IMR-90 (cell line): ENCODE results near the gene GAS6. TPM values are rescaled to one million over a fixed set of nuclear protein-coding genes. Genes with fewer than 3 reads are reported as not detected.

Source experiments
- ATAC-seq: fragments of 200-7000 bp; cut with Tn5 transposase; 2 replicates; pipeline ENCODE4 v1.9.1; 2020; ENCODE audit warnings: low read depth, mild to moderate bottlenecking, moderate library complexity
- BruUV-seq: library from RNA; stranded (reverse); fragments of 400-500 nt; replicated peaks from 2 replicates; lab custom pipeline; 2021; lab: Mats Ljungman, UMichigan
- CTCF ChIA-PET: fragments of 300-600 bp; formaldehyde crosslinking; extraction: SDS; loops from one replicate; lab custom pipeline; 2021; ENCODE audit warnings: antibody characterized with exemption; lab: Yijun Ruan, JAX
- POLR2A ChIA-PET: fragments of 300-600 bp; sonication (Branson Sonifier 250); formaldehyde crosslinking; loops from one replicate; lab custom pipeline; 2022; ENCODE audit warnings: antibody characterized with exemption; ENCODE audit not compliant: unreplicated experiment; lab: Charles Lee
- DNase-seq: peaks from one replicate; pipeline ENCODE4 v3.0.0; 2013
- H2AFZ ChIP-seq: replicated peaks from 2 replicates; pipeline ENCODE3; 2013; ENCODE audit warnings: low read length, mild to moderate bottlenecking; ENCODE audit not compliant: poor library complexity
- H2AK5ac ChIP-seq: 2 replicates; pipeline ENCODE4 v1.6.1; 2013; ENCODE audit warnings: low read depth, low read length, inconsistent platforms
- H2AK9ac ChIP-seq: replicated peaks from 2 replicates; pipeline ENCODE3; 2013; ENCODE audit warnings: mild to moderate bottlenecking, low read depth, low read length, moderate library complexity; ENCODE audit not compliant: poor library complexity
- H2BK120ac ChIP-seq: 2 replicates; pipeline ENCODE4 v1.6.1; 2013; ENCODE audit warnings: low read depth, low read length, inconsistent platforms
- H2BK15ac ChIP-seq: 3 replicates; pipeline ENCODE4 v1.6.1; 2013; ENCODE audit warnings: low read depth, low read length, inconsistent platforms
- H2BK20ac ChIP-seq: 2 replicates; pipeline ENCODE4 v1.6.1; 2013; ENCODE audit warnings: low read depth, mild to moderate bottlenecking, inconsistent platforms, low read length, moderate library complexity
- H2BK5ac ChIP-seq: 2 replicates; pipeline ENCODE4 v1.6.1; 2013; ENCODE audit warnings: mild to moderate bottlenecking, low read depth, low read length, inconsistent platforms; ENCODE audit not compliant: poor library complexity, severe bottlenecking
- H3K14ac ChIP-seq: replicated peaks from 2 replicates; pipeline ENCODE4 v1.6.1; 2013; ENCODE audit warnings: low read depth, low read length, inconsistent platforms
- H3K18ac ChIP-seq: 2 replicates; pipeline ENCODE4 v1.6.1; 2013; ENCODE audit warnings: low read depth, low read length, control low read depth
- H3K23ac ChIP-seq: 2 replicates; pipeline ENCODE4 v1.6.1; 2013; ENCODE audit warnings: low read depth, low read length, inconsistent platforms
- H3K27ac ChIP-seq: 2 replicates; pipeline ENCODE4 v1.5.1; 2013; ENCODE audit warnings: mild to moderate bottlenecking, control low read depth, low read length; ENCODE audit not compliant: insufficient read depth
- H3K27me3 ChIP-seq: 2 replicates; pipeline ENCODE4 v1.6.1; 2013; ENCODE audit warnings: low read length; ENCODE audit not compliant: control insufficient read depth, insufficient read depth
- H3K36me3 ChIP-seq: 2 replicates; pipeline ENCODE4 v1.6.1; 2013; ENCODE audit warnings: low read length, mixed read lengths; ENCODE audit not compliant: control insufficient read depth, insufficient read depth
- H3K4ac ChIP-seq: 2 replicates; pipeline ENCODE4 v1.6.1; 2013; ENCODE audit warnings: low read depth, low read length, inconsistent platforms
- H3K4me1 ChIP-seq: 2 replicates; pipeline ENCODE4 v1.6.1; 2013; ENCODE audit warnings: low read length, mixed read lengths; ENCODE audit not compliant: control insufficient read depth, insufficient read depth
- H3K4me2 ChIP-seq: 2 replicates; pipeline ENCODE4 v1.6.1; 2013; ENCODE audit warnings: low read depth, mild to moderate bottlenecking, control low read depth, low read length, moderate library complexity
- H3K4me3 ChIP-seq: 2 replicates; pipeline ENCODE4 v1.5.1; 2013; ENCODE audit warnings: low read depth, mild to moderate bottlenecking, control low read depth, low read length, moderate library complexity; ENCODE audit not compliant: insufficient read depth
- H3K56ac ChIP-seq: 2 replicates; pipeline ENCODE4 v1.6.1; 2013; ENCODE audit warnings: low read length, inconsistent platforms; ENCODE audit not compliant: insufficient read depth; ENCODE audit errors: extremely low read depth
- H3K79me1 ChIP-seq, 2 experiments: 2 replicates each; pipeline ENCODE4 v1.6.1; 2013; ENCODE audit warnings: low read length in 2 of 2, inconsistent platforms in 1 of 2, low read depth in 1 of 2
- H3K9ac ChIP-seq: 2 replicates; pipeline ENCODE4 v1.6.1; 2013; ENCODE audit warnings: low read depth, low read length, control low read depth
- H3K9me1 ChIP-seq: 2 replicates; pipeline ENCODE4 v1.6.1; 2013; ENCODE audit warnings: low read length, inconsistent platforms; ENCODE audit not compliant: insufficient read depth
- H3K9me3 ChIP-seq: 2 replicates; pipeline ENCODE4 v1.6.1; 2013; ENCODE audit warnings: low read length; ENCODE audit not compliant: control insufficient read depth, insufficient read depth
- H4K20me1 ChIP-seq: 2 replicates; pipeline ENCODE4 v1.6.1; 2013; ENCODE audit warnings: low read length, inconsistent platforms; ENCODE audit not compliant: insufficient read depth
- H4K5ac ChIP-seq: 2 replicates; pipeline ENCODE4 v1.6.1; 2013; ENCODE audit warnings: mild to moderate bottlenecking, low read depth, low read length, control low read depth
- H4K8ac ChIP-seq, 2 experiments: 2 replicates each; pipeline ENCODE4 v1.6.1; 2013; ENCODE audit warnings: low read depth in 2 of 2, low read length in 2 of 2, control low read depth in 1 of 2, inconsistent platforms in 1 of 2
- H4K91ac ChIP-seq: 2 replicates; pipeline ENCODE4 v1.6.1; 2013; ENCODE audit warnings: low read depth, low read length, inconsistent platforms; ENCODE audit not compliant: insufficient read depth
- BHLHE40 ChIP-seq: fragments of 150-350 bp; IDR thresholded peaks from 2 replicates; pipeline ENCODE4 v1.6.1; 2016; ENCODE audit warnings: mild to moderate bottlenecking, low read depth, low read length
- CEBPB ChIP-seq: IDR thresholded peaks from 2 replicates; pipeline ENCODE4 v1.6.1; 2012; ENCODE audit warnings: low read depth, low read length, improper control_type of control experiment
- CHD1 ChIP-seq: IDR thresholded peaks from 2 replicates; pipeline ENCODE4 v1.6.1; 2012; ENCODE audit warnings: low read depth, low read length, improper control_type of control experiment
- FOS ChIP-seq: fragments of 150-350 bp; IDR thresholded peaks from 2 replicates; pipeline ENCODE4 v1.6.1; 2016; ENCODE audit warnings: low read depth, low read length
- MAFK ChIP-seq: IDR thresholded peaks from 2 replicates; pipeline ENCODE4 v1.6.1; 2012; ENCODE audit warnings: low read depth, low read length, improper control_type of control experiment
- MAZ ChIP-seq: IDR thresholded peaks from 2 replicates; pipeline ENCODE4 v1.6.1; 2012; ENCODE audit warnings: low read depth, mild to moderate bottlenecking, low read length, improper control_type of control experiment, moderate library complexity, borderline replicate concordance
- MXI1 ChIP-seq: IDR thresholded peaks from 2 replicates; pipeline ENCODE4 v1.6.1; 2012; ENCODE audit warnings: low read depth, mild to moderate bottlenecking, low read length, moderate library complexity, borderline replicate concordance
- NFE2L2 ChIP-seq: fragments of 150-350 bp; IDR thresholded peaks from 2 replicates; pipeline ENCODE4 v1.6.1; 2016; ENCODE audit warnings: low read depth, mild to moderate bottlenecking, low read length
- POLR2A ChIP-seq: IDR thresholded peaks from 2 replicates; pipeline ENCODE4 v1.6.1; 2012; ENCODE audit warnings: mild to moderate bottlenecking, low read depth, low read length
- RAD21 ChIP-seq: IDR thresholded peaks from 2 replicates; pipeline ENCODE4 v1.6.1; 2012; ENCODE audit warnings: low read length, improper control_type of control experiment
- RCOR1 ChIP-seq: IDR thresholded peaks from 2 replicates; pipeline ENCODE4 v1.6.1; 2012; ENCODE audit warnings: mild to moderate bottlenecking, low read length, improper control_type of control experiment; ENCODE audit not compliant: insufficient replicate concordance
- RFX5 ChIP-seq: IDR thresholded peaks from 2 replicates; pipeline ENCODE4 v1.8.0; 2012; ENCODE audit warnings: low read depth, mild to moderate bottlenecking, low read length, moderate library complexity
- SMC3 ChIP-seq: fragments of 150-350 bp; IDR thresholded peaks from 2 replicates; pipeline ENCODE4 v1.6.1; 2016; ENCODE audit warnings: low read depth, mild to moderate bottlenecking, antibody characterized with exemption, low read length, moderate library complexity
- WGBS, 2 experiments: methylation state at CpG; one replicate each; pipeline versions ENCODE4 v1.1.5 to v1.1.7; 2013; ENCODE audit warnings: missing lambda C conversion rate in 2 of 2; ENCODE audit not compliant: insufficient read length in 1 of 2; ENCODE audit errors: extremely low coverage in 2 of 2; 5-methylcytosine and 5-hydroxymethylcytosine counted together
- dilution Hi-C: fragments of 300-500 bp; cut with HindIII; formaldehyde crosslinking; loops from one replicate; pipeline ENCODE4 v1.14.3; 2018; ENCODE audit warnings: low sequenced_read_pairs; ENCODE audit not compliant: unreplicated experiment
- in situ Hi-C: fragments of 300-500 bp; cut with MboI; formaldehyde crosslinking; loops from 3 replicates; pipeline ENCODE4 v1.14.3; 2019; ENCODE audit warnings: low sequenced_read_pairs, inconsistent platforms, mixed read lengths
- intact Hi-C: fragments of 100-400 bp; cut with micrococcal nuclease; formaldehyde crosslinking; loops from 2 replicates; pipeline ENCODE4 v1.10.0; 2022
- polyA plus RNA-seq, 3 experiments: library from polyadenylated mRNA; depleted of rRNA; stranded (reverse); fragments of >200 nt; gene quantifications; 2 replicates each; pipeline ENCODE4 v1.2.3, GENCODE V29; 2012; ENCODE audit warnings: low replicate concordance in 1 of 3
- total RNA-seq: library from RNA; depleted of rRNA; stranded (reverse); fragments of >200 nt; gene quantifications from 2 replicates; pipeline ENCODE4 v1.2.3, GENCODE V29; 2012
- TF ChIP-seq, protein P1 (sequence below): fragments of 150-350 bp; IDR thresholded peaks from 2 replicates; pipeline ENCODE4 v1.6.1; 2017; ENCODE audit warnings: mild to moderate bottlenecking, antibody characterized with exemption, low read length, low read depth
- TF ChIP-seq, protein P2 (sequence below): conservative IDR thresholded peaks from 2 replicates; pipeline ENCODE4 v1.5.1; 2012; ENCODE audit warnings: mild to moderate bottlenecking, low read depth, low read length, improper control_type of control experiment

Gene GAS6
- total and polyA plus RNA-seq, 2 of the 4 experiments (the other 2 are of a cell fraction), result 220 to 823 TPM

DNA sequence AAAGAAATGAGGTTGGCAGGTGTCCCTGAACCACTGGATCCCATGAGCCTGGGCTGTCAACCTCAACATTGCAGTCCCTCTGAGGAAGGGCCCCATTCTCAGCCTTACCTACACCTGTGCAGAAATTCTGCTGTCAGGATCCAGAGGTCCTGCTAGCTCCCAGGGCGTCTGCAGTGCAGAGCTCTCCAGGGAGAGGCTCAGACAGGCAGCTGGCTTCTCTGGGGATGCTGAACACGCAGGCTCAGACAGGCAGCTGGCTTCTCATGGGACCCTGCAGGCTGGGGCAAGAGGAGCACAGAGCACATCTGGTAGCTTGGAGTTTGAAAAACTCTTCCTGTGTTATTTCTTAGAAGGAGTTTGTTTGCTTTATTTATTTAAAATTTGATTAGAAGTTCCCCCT, 53.9 kb downstream of the GAS6 start:
- Histone ChIP-seq H3K27ac (no peak overlapping the region), H4K91ac (no peak overlapping the region), H3K36me3 (no peaks in the 10 kb centered on the region), H3K27me3 (no peaks in the 10 kb centered on the region), H4K8ac (no peak overlapping the region), H3K14ac (no peak overlapping the region), H3K9ac (no peak overlapping the region), H3K4me2 (no peak overlapping the region), H2BK15ac (no peak overlapping the region), H3K79me1 (peaks cover 0 to 14% of the 10 kb centered on the region in 2 experiments; a peak in 1 of 4 replicates), H4K20me1 (peaks cover 10% of the 10 kb centered on the region; the same call in 1 of the 2 replicates), H3K4me3 (no peak overlapping the region), H4K5ac (no peak overlapping the region), H3K4ac (no peak overlapping the region), H3K23ac (no peak overlapping the region), H3K18ac (no peak overlapping the region), H2AFZ (no peak overlapping the region), H3K9me1 (peaks cover 2% of the 10 kb centered on the region; the same call in 1 of the 2 replicates), H2BK120ac (no peak overlapping the region), H3K56ac (no peak overlapping the region), H2AK5ac (no peak overlapping the region), H3K4me1 (peaks cover 7% of the 10 kb centered on the region), H2AK9ac (no peak overlapping the region), H3K9me3 (peaks cover 17% of the 10 kb centered on the region), H2BK20ac (no peak overlapping the region), H2BK5ac (no peak overlapping the region)
- dilution Hi-C loops (no loop called here), intact Hi-C loops (loop anchor here (10.0 kb wide), 1 partner anchor 215 kb away; no protein-coding TSS in a partner anchor), in situ Hi-C loops (no loop called here)
- DNase-seq (no peak), ATAC-seq (no peak)
- ChIA-PET CTCF (no interaction called here), POLR2A (no interaction called here)
- no TSS peak for BruUV-seq
- TF ChIP-seq RCOR1, result no peak
- TF ChIP-seq MAFK, result no peak
- TF ChIP-seq RAD21, result no peak
- no peak for TF ChIP-seq POLR2A
- no peak for TF ChIP-seq RFX5
- TF ChIP-seq, protein P1, sequence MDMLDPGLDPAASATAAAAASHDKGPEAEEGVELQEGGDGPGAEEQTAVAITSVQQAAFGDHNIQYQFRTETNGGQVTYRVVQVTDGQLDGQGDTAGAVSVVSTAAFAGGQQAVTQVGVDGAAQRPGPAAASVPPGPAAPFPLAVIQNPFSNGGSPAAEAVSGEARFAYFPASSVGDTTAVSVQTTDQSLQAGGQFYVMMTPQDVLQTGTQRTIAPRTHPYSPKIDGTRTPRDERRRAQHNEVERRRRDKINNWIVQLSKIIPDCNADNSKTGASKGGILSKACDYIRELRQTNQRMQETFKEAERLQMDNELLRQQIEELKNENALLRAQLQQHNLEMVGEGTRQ, result no peak
- TF ChIP-seq MXI1, result no peak
- TF ChIP-seq MAZ, result no peak
- no peak for TF ChIP-seq SMC3
- no peak for TF ChIP-seq CEBPB
- TF ChIP-seq CHD1, result no peak
- no peak for TF ChIP-seq FOS
- no peak for TF ChIP-seq BHLHE40
- TF ChIP-seq, protein P2, sequence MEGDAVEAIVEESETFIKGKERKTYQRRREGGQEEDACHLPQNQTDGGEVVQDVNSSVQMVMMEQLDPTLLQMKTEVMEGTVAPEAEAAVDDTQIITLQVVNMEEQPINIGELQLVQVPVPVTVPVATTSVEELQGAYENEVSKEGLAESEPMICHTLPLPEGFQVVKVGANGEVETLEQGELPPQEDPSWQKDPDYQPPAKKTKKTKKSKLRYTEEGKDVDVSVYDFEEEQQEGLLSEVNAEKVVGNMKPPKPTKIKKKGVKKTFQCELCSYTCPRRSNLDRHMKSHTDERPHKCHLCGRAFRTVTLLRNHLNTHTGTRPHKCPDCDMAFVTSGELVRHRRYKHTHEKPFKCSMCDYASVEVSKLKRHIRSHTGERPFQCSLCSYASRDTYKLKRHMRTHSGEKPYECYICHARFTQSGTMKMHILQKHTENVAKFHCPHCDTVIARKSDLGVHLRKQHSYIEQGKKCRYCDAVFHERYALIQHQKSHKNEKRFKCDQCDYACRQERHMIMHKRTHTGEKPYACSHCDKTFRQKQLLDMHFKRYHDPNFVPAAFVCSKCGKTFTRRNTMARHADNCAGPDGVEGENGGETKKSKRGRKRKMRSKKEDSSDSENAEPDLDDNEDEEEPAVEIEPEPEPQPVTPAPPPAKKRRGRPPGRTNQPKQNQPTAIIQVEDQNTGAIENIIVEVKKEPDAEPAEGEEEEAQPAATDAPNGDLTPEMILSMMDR, result no peak
- no peak for TF ChIP-seq NFE2L2
- 100% methylated on average over 2 of the region's 2 CpGs; no CpG with 5 or more reads in 1 of the 2 experiments for WGBS, 2 experiments
